Measurements from ENCODE around the gene ATP5F1E.

- TF ChIP-seq CTCF (conservative IDR thresholded peaks at IDR 0.05; ENCODE audit: low read depth in 2 of 2): no peak
- no peak for TF ChIP-seq REST (IDR thresholded peaks at IDR 0.05; ENCODE audit: unreplicated experiment)
- TF ChIP-seq POLR2AphosphoS5 (IDR thresholded peaks at IDR 0.05; ENCODE audit: low read depth): no peak
- TF ChIP-seq EZH2 (IDR thresholded peaks at IDR 0.05; ENCODE audit: low read depth, unreplicated experiment): no peak
- TF ChIP-seq EZH2phosphoT487 (IDR thresholded peaks at IDR 0.05; ENCODE audit: unreplicated experiment): no peak
- no peak for TF ChIP-seq JUNB (IDR thresholded peaks at IDR 0.05; ENCODE audit: unreplicated experiment)
- TF ChIP-seq CREB1 (CRISPR knock-in tag; IDR thresholded peaks at IDR 0.05; ENCODE audit: low read depth): no peak
- TF ChIP-seq ZNF331 (CRISPR knock-in tag; IDR thresholded peaks at IDR 0.05; ENCODE audit: low read depth): no peak
- no peak for TF ChIP-seq STAT1 (IDR thresholded peaks at IDR 0.05; ENCODE audit: unreplicated experiment)
These were observed 42.9 kb downstream of the ATP5F1E start for GRCh38 chr20:58989196-58989595.
